NB4 (cell line): ENCODE results near the gene LRRFIP1.

ENCODE experiments used
- CTCF ChIP-seq: IDR thresholded peaks from one replicate; pipeline ENCODE4 v1.5.1; 2012; ENCODE audit warnings: low read depth, low read length
- MAX ChIP-seq: IDR thresholded peaks from 2 replicates; pipeline ENCODE4 v1.6.1; 2011; ENCODE audit warnings: low read depth, low read length
- POLR2A ChIP-seq: IDR thresholded peaks from 2 replicates; pipeline ENCODE4 v1.6.1; 2011; ENCODE audit warnings: mild to moderate bottlenecking; ENCODE audit not compliant: insufficient read length; ENCODE audit errors: extremely low read depth

GRCh38 chr2:237657063-237657462 lies 29.7 kb downstream of the LRRFIP1 start:
- TF ChIP-seq CTCF (no peak), MAX (no peak), POLR2A (no peak)
